ENCODE data around the gene SYT7.

Gene SYT7

DNA sequence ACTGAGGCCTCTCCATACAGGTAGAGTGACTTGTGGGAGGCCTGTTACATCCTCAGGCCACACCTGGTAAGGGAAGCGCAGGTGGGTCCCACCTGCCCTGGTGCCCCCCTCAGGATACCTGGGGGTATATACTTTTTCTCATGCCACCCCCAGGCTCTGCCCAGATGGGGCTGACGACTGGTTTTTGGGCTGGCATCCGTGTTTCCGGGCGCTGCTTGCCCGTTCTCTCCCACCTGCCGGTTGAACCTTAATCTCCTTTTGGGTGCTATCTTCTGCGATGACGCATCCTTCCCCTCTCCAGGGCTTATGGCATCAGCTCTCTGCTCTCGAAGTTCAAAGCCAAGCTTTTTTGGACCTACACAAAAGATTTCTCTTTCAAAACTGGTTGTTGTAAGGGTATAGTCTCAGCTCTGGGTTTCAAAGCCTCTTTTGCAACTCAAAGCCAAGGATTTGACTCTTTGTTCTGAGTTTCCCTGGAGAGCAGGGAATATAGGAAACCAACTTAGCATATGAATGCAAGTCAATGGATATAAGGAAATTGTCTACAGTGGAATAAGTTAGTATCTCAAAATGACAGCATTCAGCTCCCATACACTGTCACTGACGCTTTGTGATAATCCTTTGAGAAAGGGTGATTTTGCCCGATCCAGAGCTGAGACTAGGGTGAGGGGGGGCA, 80.9 kb downstream of the SYT7 start:
- no peak for DNase-seq (ENCODE audit: low read depth)
- H3K4me3 ChIP-seq (ENCODE audit: low read depth, low read length) = no peak overlapping the region
- no peak for TF ChIP-seq CTCF (conservative IDR thresholded peaks at IDR 0.05; ENCODE audit: low read depth, low read length)

- TF ChIP-seq CTCF (conservative IDR thresholded peaks at IDR 0.05; ENCODE audit: low read depth, low read length) = no peak
- DNase-seq (ENCODE audit: low read depth) = no peak
- H3K4me3 ChIP-seq (ENCODE audit: low read depth, low read length) = no peak overlapping the region
Observed at GRCh38 chr11:61498767-61499341, 82.0 kb downstream of the SYT7 start.

DNA sequence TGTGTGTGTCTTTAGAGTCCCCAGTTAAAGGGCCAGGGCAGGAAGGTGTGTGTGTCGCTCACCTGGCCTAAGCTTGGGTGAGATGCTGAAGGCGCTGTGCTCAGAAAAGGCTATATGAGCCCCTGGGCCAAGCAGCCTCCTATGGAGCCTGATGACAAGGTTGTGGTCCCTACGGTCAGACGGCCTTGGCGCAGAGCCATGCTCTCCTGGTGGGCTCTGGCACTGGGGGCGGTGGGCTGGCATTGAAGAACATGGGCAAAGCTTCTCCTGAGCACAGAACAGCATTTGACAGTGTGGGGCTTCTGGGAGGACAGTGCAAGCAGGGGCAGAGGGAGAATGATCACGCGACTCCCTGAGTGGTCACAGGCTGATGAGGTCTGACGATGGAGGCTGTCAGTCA, 83.0 kb downstream of the SYT7 start:
- no peak for DNase-seq (ENCODE audit: low read depth)
- H3K4me3 ChIP-seq (ENCODE audit: low read depth, low read length) = no peak overlapping the region
- TF ChIP-seq CTCF (conservative IDR thresholded peaks at IDR 0.05; ENCODE audit: low read depth, low read length) = no peak

- DNase-seq (ENCODE audit: low read depth) = no peak
- no peak overlapping the region for H3K4me3 ChIP-seq (ENCODE audit: low read depth, low read length)
- no peak for TF ChIP-seq CTCF (conservative IDR thresholded peaks at IDR 0.05; ENCODE audit: low read depth, low read length)
Observed at GRCh38 chr11:61497473-61497872, 83.4 kb downstream of the SYT7 start.

- DNase-seq (ENCODE audit: low read depth) = no peak
- H3K4me3 ChIP-seq (ENCODE audit: low read depth, low read length) = no peak overlapping the region
- TF ChIP-seq CTCF (conservative IDR thresholded peaks at IDR 0.05; ENCODE audit: low read depth, low read length) = no peak
Observed at GRCh38 chr11:61496602-61497400, 84.1 kb downstream of the SYT7 start.

GRCh38 chr11:61495801-61496601, 84.9 kb downstream of the SYT7 start:
- DNase-seq (ENCODE audit: low read depth) = no peak
- H3K4me3 ChIP-seq (ENCODE audit: low read depth, low read length) = no peak overlapping the region
- no peak for TF ChIP-seq CTCF (conservative IDR thresholded peaks at IDR 0.05; ENCODE audit: low read depth, low read length)

All from choroid plexus epithelial cell (primary cell).